ENCODE results near the gene CTU1.

CTU1 gene

DNA sequence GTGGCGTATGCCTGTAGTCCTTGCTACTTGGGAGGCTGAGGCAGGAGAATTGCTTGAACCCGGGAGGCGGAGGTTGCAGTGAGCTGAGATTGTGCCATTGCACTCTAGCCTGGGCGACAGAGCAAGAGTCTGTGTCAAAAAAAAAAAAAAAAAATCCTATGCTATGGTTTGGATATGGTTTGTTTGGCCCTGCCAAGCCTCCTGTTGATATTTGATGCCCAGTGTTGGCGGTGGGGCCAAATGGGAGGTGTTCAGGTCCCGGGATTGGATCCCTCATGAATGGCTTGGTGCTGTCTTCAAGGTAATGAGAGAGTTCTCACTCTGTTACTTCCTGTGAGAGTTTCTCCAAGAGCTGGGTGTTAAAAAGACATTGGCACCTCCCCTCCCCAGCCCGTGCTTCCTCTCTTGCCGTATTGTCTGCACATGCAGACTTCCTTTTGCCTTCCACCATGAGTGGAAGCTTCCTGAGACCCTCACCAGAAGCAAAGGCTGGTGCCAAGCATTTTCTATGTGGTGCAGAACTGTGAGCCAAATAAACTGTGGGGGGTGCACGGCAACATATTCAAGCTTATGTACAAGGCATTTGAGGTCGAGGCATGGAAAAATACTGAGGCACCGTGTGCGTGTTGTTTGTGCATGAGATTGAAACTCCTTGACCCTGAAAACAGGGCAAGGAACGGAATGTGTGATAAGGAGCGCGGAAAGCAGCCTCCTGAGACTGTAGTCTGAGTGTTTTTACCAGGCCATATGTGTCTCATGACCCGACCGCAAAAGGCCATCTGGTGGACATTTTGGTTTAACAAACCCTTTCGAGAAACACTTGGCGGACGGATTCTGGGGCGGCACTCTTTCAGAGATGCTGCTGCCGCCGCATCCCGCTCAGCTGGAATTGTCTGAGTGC lies 23.8 kb upstream of the CTU1 start:
- DNase-seq, result peak; percentile 46 to 48

DNA sequence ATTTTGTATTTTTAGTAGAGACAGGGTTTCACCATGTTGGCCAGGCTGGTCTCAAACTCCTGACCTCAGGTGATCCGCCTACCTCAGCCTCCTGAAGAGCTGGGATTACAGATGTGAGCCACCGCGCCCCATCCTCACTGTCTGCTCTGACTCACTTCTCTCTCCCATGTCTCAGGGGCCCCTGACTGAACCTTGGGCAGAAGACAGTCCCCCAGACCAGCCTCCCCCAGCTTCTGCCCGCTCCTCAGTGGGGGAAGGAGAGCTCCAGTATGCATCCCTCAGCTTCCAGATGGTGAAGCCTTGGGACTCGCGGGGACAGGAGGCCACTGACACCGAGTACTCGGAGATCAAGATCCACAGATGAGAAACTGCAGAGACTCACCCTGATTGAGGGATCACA lies 21.5 kb upstream of the CTU1 start:
- no peak for DNase-seq

DNA sequence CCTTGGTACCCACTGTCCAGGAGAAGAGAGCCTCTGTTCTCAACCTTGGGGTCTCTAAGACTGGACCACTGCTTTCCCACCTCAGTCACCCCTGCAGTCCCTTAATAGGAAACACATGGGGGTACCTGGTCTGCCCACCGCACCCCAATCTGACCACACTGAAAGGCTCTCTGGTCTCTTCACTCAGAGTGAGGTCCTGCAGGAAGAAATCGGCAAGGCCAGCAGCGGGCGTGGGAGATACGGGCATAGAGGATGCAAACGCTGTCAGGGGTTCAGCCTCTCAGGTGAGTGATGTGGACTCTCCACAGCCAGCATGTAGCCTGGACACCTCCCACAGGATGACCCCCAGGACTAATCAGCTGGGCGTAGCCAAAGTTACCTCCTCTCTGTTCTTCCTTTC lies 20.0 kb upstream of the CTU1 start:
- DNase-seq, result no peak

DNA sequence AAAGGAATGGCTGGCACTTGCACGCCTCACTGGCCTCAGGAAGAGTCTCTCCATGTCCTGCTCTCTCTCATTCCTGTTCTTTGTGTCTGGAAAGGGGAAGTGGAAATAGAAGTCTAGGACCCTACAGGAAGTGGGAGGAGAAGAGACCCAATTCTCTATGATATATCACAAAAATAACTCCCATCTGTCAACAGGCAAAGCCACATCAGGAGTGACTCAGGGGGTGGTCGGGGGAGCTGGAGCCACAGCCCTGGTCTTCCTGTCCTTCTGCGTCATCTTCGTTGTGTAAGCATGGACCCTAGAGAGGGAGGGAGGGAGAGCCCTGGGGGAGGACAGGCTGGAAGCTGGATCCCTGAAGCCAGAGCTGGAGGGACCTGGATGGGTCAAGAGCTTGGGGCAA lies 19.5 kb upstream of the CTU1 start:
- peak in 1 of 2 donors; percentile 70 for DNase-seq

DNA sequence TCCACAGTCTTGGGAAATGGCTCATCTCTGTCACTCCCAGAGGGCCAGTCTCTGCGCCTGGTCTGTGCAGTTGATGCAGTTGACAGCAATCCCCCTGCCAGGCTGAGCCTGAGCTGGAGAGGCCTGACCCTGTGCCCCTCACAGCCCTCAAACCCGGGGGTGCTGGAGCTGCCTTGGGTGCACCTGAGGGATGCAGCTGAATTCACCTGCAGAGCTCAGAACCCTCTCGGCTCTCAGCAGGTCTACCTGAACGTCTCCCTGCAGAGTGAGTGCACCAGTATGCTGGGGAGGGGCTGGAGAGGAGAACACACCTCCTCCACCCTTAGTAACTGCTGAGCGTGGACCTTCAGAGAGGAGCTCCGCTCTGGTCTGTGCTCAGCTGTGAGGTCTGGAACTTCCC lies 18.8 kb upstream of the CTU1 start:
- no peak for DNase-seq

DNA sequence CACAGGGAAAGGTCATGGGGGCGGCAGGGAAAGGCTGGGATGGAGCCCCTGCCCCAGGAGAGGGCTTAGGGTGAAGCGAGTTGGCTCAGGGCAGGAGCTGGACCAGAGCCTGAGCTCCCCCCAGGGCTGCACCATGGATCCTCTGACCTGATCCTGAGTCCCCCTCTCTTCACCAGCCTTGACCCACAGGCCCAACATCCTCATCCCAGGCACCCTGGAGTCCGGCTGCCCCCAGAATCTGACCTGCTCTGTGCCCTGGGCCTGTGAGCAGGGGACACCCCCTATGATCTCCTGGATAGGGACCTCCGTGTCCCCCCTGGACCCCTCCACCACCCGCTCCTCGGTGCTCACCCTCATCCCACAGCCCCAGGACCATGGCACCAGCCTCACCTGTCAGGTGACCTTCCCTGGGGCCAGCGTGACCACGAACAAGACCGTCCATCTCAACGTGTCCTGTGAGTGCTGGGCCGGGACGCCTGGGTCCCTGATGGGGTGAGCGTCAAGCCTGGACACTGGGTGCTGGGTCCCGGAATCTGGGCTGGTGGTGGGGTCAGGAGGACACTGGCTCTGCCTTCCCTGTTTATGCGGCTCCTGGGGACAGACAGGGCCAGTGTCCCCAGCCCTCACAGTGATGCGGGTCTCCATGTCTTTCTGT lies 17.3 kb upstream of the CTU1 start:
- DNase-seq, result no peak

DNA sequence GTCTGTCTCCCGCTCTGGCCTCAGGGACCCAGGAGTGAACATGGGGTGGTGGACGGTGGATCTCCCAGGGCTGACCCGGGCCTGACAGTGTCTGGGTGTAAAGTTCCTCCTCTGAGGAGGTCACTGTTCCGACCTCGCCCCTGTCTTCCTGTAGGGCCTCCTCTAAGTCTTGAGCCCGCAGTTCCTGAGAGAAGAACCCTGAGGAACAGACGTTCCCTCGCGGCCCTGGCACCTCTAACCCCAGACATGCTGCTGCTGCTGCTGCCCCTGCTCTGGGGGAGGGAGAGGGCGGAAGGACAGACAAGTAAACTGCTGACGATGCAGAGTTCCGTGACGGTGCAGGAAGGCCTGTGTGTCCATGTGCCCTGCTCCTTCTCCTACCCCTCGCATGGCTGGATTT lies 16.5 kb upstream of the CTU1 start, which contains the start of gene SIGLEC9:
Gene SIGLEC9, plus strand, starts transcription at position 178 of the 400 bp plus-strand sequence. Its CDS starts 69 bp downstream, at position 247.
- DNase-seq, result peak in 1 of 2 donors; percentile 54

DNA sequence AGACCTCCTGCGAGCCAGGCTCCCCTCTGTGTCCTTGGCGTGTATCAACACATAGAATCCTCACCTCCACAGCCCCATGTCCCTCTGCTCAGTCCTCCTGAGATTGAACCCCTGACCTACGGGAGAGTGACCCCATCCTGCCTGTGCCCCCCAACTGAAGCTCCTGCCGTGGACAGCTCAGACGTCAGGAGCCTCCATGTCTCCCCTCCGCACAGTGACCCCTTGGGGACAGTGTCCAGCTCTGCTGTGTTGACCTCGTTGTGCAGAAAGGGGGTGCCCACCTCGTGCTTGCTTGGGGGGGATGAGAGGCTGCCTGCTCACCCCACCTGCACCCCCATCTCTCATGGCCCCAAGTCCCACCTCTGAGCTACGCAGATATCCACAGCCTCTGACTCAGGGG lies 16.0 kb upstream of the CTU1 start:
- no peak for DNase-seq

DNA sequence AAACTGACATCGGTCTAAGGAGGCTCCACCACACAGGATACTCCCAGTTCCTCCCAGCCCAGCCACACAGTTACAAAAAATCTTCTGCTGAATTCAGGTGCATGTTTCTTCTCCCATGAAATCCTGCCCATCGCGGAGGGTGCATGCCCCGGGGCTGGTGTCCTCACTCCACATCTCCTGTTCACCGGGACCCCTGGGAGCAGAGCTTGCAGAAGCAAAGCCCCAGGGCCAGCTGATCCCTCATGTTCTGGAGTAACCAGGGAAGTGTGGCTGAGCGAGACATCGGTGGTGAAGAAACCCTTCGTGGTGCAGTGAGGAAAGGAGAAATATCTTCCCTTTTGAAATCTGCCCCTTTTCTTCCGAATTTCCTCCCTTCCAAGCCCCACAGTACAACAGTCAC lies 15.6 kb upstream of the CTU1 start:
- DNase-seq, result no peak

DNA sequence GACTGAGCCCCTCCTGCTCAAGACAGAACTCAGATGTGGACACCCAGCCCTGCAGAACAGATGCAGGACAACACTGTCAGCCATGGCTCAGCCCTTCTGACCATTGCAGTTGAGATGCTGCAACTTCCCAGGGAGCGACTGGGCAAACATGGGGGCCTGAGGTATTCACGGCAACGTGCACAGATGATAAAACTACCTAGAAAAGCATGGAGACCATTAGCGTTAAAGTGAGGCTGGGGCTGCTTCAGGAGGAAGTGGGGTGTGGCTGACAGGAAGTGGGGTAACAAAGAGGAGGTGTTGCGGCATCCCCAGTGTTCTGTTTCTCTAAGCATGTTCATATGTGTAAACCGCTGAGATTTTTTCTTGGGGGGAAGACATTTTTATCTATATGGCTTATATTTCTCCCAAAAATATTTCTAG lies 15.2 kb upstream of the CTU1 start:
- peak; percentile 64 to 71 for DNase-seq

DNA sequence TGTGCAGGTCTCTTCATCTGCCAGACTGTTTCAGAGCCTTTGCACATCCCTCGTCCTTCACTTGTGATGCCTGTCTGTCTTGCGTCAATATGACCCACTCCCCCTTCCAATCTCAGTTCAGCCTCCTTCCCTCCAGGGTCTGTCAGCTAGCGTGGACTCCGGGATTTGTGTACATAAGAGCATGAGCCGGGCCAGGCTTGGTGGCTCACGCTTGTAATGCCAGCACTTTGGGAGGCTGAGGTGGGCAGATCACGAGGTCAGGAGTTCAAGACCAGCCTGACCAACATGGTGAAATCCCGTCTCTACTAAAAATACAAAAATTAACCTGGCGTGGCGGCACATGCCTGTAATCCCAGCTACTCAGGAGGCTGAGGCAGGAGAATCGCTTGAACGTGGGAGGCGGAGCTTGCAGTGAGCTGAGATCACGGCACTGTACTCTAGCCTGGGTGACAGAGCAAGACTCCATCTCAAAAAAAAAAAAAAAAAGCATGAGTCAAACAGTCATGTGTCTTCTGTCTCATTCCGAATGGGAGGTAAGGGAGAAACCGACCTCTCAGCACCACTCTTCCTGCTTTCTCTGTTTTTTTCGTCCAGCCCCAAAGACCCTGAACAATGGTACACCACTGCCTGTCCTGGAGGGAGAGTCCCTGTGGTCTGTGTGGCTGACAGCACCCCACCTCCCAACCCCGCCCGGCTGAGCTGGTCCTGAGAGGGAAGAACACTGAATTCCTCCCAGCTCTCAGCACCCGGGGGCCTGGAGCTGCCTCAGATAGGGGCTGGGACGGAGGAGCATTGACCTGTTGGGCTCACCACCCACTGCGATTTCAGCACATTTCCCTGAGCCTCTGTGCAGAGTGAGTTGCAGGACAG lies 14.1 kb upstream of the CTU1 start:
- DNase-seq, result peak in 1 of 2 donors; percentile 48

DNA sequence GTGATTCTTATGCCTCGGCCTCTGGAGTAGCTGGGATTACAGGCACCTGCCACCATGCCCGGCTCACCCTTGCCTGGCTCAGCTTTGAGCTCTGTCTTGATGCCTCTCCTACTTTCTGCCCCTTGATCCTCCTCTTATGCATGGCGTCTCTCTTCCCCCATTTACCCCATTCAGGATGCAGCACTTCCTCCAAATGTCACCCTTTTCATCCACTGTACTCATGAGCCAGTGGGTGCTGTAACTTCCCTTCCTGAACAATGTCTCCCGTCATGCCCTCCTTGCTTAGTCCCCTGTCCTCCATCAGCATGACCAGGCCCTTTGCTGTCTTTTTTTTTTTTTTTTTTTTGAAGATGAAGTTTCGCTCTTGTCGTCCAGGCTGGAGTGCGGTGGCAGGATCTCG lies 13.0 kb upstream of the CTU1 start:
- DNase-seq, result peak in 1 of 2 donors; percentile 40

DNA sequence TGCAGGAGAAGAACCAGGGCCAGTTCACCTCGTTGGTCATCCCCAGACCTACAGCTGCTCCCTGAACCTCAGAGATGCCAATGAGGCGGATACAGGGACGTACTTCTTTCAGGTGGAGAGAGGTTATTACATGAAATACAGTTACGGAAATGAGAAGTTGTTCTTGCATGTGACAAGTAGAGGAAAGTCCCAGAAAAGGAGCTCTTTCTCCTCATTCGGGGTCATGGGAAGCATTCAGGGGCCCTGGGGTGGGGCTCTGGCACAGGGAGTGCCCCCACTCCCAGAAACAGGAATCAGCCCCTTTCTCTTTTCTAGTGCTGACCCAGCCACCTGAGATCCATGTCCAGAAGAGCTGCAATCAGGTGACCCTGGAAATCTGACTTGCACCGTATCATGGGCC lies 12.0 kb upstream of the CTU1 start:
- DNase-seq, result no peak

DNA sequence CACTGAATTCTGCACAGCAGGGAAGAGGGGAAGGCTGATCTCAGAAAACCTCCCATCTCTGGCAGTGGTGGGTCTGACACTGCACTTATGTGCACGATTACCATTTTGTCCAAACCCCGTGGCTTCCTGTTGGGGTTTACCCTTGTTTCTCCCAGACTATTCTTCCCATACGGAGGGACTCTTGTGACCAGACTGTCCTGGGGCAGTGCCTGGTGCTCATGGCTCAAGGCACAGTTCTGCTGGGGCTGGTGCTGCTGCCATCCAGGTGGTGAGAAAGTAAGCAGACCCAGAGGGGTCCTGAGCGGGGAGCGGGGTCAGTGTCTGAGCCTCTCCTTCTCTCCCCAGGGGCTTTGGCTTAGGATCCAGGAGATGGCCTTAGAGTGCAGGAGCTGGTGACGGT lies 11.4 kb upstream of the CTU1 start:
- DNase-seq, result no peak

DNA sequence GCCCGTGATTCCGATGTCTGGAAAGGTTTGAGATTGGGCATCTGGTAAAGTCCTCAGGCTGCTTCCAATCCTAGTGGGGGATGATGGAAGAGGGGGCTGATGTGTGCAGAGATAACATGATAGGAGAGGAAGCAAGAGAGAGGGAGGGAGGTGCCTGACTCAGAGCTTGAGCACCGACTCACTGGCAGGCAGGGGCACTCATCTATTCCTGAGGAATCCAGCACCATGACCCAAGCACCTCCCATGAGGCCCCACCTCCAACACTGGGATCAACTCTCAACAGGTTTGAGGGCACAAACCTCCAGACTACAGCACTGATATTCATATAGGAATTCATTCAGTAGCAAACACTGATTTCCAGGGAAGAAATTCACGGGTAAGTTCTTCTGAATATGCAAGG lies 10.9 kb upstream of the CTU1 start:
- no peak for DNase-seq

DNA sequence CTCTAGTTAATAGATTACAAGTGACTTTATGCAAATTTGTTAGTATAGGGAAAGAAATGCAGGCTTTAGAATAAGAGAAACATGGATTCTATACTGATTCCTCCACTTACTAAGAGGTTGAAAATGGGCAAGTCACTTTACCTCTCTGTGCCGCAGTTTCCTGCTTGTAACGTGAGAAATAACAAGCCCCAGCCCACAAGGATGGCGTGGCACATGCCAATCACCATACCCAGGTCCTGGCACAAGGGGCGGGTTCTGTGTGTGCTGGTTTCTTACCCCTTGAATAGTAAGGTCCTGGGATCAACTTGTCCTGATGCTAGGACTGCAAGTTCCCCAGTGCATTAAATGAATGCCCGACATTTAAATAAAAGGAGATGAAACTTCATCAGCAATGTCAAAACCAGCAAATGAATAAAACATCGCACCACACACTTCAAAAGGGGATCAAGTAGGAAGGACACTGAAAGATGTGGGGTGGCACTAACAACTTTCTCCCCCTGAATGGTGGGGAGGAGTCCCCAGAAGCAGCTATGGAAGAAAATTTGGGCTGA lies 8.6 kb upstream of the CTU1 start:
- peak in 1 of 2 donors; percentile 42 for DNase-seq

DNA sequence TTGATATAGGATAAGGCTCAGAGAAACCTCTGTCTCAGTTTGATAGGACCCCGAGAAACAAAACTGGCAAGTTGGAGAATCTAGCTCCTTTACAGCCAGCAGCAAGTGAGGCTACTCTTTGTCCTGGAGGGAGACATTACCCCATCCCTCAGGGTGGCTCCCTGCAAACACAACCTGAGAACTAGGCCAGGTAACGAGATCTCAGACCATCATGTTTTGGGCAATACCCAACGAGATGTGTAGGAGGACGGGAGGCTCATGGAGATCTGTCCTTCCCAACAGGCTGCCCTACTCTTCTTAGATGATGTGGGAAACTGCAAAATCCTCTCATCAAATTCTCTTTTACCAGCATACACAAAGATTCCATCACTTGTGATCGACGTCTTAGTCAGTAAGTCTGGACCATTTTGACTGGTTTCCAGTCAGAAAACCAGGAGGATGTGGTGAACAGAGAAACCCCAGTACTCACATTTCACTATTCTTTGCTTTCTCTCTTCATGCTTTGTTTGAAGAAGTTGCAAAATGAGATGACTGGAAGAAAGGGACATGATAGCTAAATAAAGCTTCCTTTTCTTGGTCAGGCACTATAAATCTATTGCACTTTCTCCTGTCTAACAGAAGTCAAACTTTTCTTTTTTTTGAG lies 6.0 kb upstream of the CTU1 start:
- no peak for DNase-seq

DNA sequence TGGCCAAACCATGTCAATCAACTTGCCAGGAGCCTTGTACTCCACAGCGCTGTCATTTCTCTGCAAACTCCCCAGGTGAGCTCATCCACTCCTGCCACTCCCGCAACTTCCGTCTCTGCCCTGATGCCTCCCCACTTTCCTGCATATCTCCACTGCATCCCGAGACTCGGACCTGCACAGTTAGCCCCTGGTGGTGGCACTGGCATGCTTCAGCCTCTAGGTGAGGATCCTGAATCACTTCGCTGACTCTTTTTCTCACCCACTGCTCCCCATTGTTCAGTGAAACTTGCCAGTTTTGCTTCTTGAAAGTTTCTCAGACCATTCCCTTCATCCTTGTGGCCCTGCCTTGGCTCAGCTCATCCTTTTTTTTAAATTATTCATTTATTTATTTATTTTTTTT lies 3.4 kb upstream of the CTU1 start:
- no peak for DNase-seq

DNA sequence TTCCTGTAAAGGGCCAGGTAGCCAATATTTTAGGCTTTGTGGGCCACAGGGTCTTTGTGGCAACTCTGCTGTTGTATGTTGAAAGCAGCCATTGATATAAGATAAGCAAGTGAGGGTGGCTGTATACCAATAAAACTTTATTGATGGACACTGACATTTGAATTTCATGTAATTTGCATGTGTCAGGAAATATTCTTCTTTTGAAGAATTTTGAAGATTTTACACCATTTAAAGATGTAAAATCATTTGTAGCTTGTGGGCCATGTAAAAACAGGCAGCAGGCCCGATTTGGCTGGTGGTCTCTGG lies 2.4 kb upstream of the CTU1 start:
- no peak for DNase-seq

DNA sequence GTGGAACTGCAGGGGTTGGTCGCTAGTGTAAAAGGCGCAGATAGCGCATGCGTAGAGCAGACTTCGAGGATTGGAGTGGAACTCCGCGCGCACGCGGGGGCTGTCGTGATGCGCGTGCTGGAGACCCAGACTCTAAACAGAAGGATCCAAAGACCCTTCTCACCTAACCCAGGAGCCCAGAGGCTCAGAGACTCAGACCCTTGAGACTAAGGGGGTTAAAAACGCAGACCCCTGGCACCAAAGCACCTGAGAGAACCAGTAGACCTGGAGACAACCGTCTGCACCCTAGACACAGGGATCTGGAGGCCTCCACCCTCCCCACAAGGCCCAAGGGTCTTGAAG lies 567 bp upstream of the CTU1 start:
- DNase-seq, result no peak

DNA sequence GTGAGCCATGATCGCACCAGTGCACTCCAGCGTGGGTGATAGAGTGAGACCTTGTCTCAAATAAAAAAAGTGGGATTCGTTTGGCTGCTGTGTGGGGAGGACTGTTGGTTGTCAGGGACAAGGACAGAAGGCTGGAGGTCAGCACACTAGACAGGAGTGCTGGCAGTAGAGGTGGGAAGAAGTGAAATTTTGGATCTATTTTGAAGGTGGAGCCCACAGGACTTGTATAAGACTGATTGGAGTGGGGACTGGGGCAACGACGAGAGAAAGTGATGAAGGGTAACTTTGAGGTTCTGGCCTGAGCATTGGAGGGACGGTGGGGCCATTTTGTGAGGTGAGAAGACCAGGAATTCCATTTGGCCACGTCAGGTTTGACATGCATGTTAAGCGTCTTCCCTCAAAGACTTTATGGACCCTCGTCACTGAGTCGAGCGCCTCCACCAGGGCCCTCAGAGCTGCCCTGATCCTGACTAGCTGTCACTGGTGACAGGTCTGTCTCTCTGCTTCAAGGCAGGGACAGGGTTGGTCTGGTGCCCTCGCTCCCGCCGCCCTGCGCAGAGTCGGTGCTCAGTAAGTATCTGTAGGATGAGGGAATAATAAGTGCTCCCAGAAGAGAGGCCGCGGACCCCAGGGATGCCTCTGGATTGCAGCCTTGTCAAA lies 673 bp downstream of the CTU1 start:
- no peak for DNase-seq

DNA sequence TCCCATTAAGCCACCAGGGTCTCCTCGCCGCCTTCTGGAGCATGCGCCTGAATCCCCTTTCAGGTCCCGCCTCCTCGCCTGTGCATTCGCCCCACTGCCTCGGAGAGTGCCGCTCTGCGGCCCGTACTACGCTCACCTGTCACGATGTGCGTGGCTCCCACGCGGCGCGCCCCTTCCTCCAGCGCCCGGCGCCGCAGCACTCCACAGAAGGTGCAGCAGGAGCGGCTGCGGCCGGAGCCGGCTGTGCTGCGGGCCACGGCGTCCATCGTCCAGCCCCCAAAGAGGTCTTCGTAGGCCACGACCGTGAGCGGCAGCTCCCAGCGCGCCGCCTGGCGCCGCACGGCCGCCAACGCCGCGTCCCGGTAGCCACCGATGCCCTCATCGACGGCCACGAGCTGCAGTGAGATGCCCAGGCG lies 4.3 kb downstream of the CTU1 start:
- no peak for DNase-seq

Measured in CD4-positive, alpha-beta T cell treated with Interleukin-4 for 1 hour (primary cell).